Right atrium auricular region (tissue), 2 donors: ENCODE results near the gene CNOT3. TPM values are rescaled to one million over a fixed set of nuclear protein-coding genes. Genes with fewer than 3 reads are reported as not detected.

ENCODE experiments used
- DNase-seq: peaks from one replicate; pipeline ENCODE4 v3.0.0-alpha.2; 2019; ENCODE audit warnings: low spot score
- H3K27ac ChIP-seq, 2 donors: fragments of 200-600 bp; sonication (generic); 1 replicate in 1 of 2; 2 replicates in 1 of 2; pipeline ENCODE4 v1.5.1; 2016 to 2019
- H3K27me3 ChIP-seq, 2 donors: fragments of 200-600 bp; sonication (generic); one replicate each; pipeline versions ENCODE4 v1.5.1 to v1.6.0; 2017 to 2019
- H3K36me3 ChIP-seq: fragments of 200-600 bp; sonication (generic); one replicate; pipeline ENCODE4 v1.5.1; 2016
- H3K4me1 ChIP-seq, 2 donors: fragments of 200-600 bp; sonication (generic); one replicate each; pipeline versions ENCODE4 v1.5.1 to v1.6.0; 2017 to 2019
- H3K4me3 ChIP-seq, 2 donors: fragments of 200-600 bp; sonication (generic); 1 replicate in 1 of 2; 2 replicates in 1 of 2; pipeline ENCODE4 v1.5.1; 2017 to 2019; ENCODE audit warnings: mild to moderate bottlenecking in 1 of 2, moderate library complexity in 1 of 2
- H3K9me3 ChIP-seq, 2 donors: fragments of 200-600 bp; sonication (generic); one replicate each; pipeline ENCODE4 v1.5.1; 2019
- total RNA-seq, 2 donors: library from RNA; depleted of rRNA; stranded (reverse); fragments of >200 nt; gene quantifications; one replicate each; pipeline ENCODE4 v1.1.0, GENCODE V29; 2016
- TF ChIP-seq, protein P1 (sequence below), 2 donors: fragments of 200-600 bp; sonication (generic); IDR thresholded peaks; one replicate each; pipeline ENCODE4 v1.5.1; 2019; ENCODE audit warnings: antibody characterized with exemption in 2 of 2

The CNOT3 gene
- total RNA-seq, 2 donors from 2014 or later = 12.0 to 16.9 TPM

- Histone ChIP-seq H3K36me3 (peaks cover 55% of the 10 kb centered on the region), H3K9me3 (no peaks in the 10 kb centered on the region), H3K27me3 (no peaks in the 10 kb centered on the region), H3K27ac (no peak overlapping the region), H3K4me1 (peaks cover 0 to 12% of the 10 kb centered on the region in 2 donors), H3K4me3 (no peak overlapping the region)
- TF ChIP-seq, protein P1, sequence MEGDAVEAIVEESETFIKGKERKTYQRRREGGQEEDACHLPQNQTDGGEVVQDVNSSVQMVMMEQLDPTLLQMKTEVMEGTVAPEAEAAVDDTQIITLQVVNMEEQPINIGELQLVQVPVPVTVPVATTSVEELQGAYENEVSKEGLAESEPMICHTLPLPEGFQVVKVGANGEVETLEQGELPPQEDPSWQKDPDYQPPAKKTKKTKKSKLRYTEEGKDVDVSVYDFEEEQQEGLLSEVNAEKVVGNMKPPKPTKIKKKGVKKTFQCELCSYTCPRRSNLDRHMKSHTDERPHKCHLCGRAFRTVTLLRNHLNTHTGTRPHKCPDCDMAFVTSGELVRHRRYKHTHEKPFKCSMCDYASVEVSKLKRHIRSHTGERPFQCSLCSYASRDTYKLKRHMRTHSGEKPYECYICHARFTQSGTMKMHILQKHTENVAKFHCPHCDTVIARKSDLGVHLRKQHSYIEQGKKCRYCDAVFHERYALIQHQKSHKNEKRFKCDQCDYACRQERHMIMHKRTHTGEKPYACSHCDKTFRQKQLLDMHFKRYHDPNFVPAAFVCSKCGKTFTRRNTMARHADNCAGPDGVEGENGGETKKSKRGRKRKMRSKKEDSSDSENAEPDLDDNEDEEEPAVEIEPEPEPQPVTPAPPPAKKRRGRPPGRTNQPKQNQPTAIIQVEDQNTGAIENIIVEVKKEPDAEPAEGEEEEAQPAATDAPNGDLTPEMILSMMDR (IDR thresholded peaks at IDR 0.05) = no peak
- no peak for DNase-seq
These were observed 27.9 kb upstream of the CNOT3 start for GRCh38 chr19:54109651-54110050.

DNA sequence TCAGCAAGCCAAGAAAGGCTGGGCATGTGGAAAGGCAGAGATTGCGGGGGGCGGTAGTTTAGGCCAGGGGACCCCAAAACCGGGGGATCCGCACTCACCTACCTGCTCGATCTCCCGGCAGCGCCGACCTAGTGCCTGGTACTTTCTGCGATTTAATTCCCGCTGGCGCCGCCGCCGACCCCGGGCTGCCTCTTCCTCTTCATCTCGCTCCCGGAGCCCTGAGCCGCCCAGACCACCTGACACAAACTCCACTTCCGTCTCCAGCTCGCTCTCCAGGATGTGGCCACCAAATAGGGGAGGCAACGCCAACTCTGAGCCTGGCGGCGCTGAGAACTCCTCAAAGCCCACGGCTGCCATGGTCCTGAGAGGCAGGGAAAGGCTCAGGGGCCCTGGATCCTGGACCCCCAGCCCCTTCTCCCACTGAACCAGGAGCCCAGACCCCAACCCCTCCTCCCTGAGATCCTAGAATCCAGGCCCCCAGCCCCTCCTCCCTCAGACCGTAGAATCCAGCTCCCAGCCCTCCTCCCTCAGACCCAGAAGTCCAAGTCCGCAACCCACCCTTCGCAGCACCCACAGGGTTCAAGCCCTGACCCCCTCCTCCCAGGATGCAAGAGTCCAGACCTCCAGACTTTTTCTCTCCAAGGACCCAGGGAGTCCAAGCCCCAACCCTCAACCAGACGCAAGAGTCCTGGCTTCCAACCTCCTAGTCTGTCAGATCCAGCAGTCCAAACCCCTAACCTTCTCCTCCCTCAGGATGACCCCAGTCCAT lies 23.0 kb upstream of the CNOT3 start:
- Histone ChIP-seq H3K36me3 (peaks cover 26% of the 10 kb centered on the region), H3K27ac (peak overlapping the region; percentile 92), H3K4me3 (peak overlapping the region; percentile 62 to 94), H3K27me3 (no peaks in the 10 kb centered on the region), H3K9me3 (no peaks in the 10 kb centered on the region), H3K4me1 (peaks cover 0 to 29% of the 10 kb centered on the region in 2 donors)
- TF ChIP-seq, protein P1 (IDR thresholded peaks at IDR 0.05) = no peak
- no peak for DNase-seq

DNA sequence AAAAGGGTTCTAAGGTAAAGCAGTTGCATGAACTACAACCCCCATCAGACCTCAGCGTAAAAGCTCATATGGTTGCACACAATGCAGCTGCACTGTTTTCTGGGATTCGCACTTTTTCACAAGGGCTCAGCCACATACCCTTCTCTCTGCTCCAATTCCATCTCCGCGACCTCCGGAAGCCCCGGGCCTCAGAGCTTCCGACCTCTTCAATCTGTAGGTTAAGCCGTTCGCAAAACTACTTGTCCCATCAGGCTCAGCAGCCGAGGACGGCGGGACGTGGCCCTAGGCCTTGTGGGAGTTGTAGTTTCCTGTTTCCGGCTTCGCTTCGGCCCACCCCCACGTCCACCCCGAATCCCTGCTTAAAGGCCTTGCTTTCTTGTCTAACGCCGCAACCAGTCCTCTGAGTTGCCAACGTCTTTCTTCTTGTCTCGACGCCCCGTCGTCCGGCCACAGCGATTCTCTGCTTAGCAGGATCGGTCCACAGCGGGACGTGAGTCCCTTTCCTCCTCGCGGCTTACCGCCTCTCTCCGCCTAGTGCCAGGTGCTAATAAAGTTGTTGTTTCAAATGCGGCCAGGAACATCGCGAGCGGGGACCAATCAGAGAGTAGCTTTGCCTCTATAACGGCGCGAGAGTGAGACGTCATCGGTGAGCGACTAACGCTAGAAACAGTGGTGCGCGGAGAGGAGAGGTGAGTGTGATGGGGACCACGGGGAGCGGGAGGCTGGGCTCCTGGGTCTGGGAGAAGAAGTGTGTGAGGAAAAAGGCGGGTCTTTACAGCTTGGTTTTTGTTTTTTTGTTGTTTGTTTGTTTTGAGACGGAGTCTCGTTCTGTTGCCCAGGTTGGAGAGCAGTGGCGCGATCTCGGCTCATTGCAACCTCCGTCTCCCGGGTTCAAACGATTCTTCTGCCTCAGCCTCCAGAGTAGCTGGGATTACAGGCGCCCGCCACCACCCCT lies 22.2 kb upstream of the CNOT3 start, which contains the start of the genes PRPF31 and TFPT:
Gene PRPF31 (plus strand): TSS at position 646 of the 955 bp plus-strand sequence. CDS start 2,525 bp downstream, outside the sequence.
Gene TFPT (minus strand): TSS at position 549 of the 955 bp plus-strand sequence. CDS start 388 bp downstream, at position 161.
- Histone ChIP-seq H3K36me3 (peaks cover 27% of the 10 kb centered on the region), H3K27ac (peak within 1 kb of the TSS; percentile 92)

DNA sequence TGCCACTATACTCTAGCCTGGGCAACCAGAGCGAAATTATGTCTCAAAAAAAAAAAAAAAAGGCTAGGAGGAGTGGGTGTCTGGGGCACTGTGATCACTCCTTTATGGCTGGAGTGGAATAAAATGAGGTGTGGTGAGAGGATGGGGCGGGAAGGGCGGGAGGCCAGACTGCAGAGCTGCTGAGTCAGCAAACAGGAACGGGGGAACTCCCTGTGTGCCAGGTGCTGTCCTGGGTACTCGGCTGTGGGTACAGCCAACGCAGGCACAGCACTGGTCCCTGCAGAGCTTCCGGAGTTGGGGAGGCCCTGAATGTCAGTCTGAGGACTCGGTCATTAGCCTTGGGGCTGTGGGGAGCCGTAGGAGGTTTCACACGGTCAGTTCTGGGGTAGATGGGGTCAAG lies 16.3 kb upstream of the CNOT3 start:
- H3K27ac ChIP-seq = no peak overlapping the region
- no peaks in the 10 kb centered on the region for H3K27me3 ChIP-seq
- H3K4me3 ChIP-seq = no peak overlapping the region
- H3K4me1 ChIP-seq = peaks cover 0 to 9% of the 10 kb centered on the region in 2 donors
- TF ChIP-seq, protein P1 (IDR thresholded peaks at IDR 0.05) = no peak
- peaks cover 73% of the 10 kb centered on the region for H3K36me3 ChIP-seq
- DNase-seq = no peak
- H3K9me3 ChIP-seq = no peaks in the 10 kb centered on the region

More for the DNA sequence above, 22.2 kb upstream of the CNOT3 start, which contains the start of the genes PRPF31 and TFPT:
- H3K9me3 ChIP-seq = no peaks in the 10 kb centered on the region
- H3K27me3 ChIP-seq = no peaks in the 10 kb centered on the region
- TF ChIP-seq, protein P1 (IDR thresholded peaks at IDR 0.05) = no peak
- H3K4me3 ChIP-seq = peak within 1 kb of the TSS; percentile 62 to 94
- peak; percentile 99 for DNase-seq
- peaks cover 0 to 29% of the 10 kb centered on the region in 2 donors for H3K4me1 ChIP-seq

- TF ChIP-seq, protein P1 (IDR thresholded peaks at IDR 0.05) = no peak
- H3K36me3 ChIP-seq = peaks cover 90% of the 10 kb centered on the region
- no peak overlapping the region for H3K4me3 ChIP-seq
- H3K9me3 ChIP-seq = no peaks in the 10 kb centered on the region
- no peak for DNase-seq
- H3K27ac ChIP-seq = no peak overlapping the region
- H3K4me1 ChIP-seq = no peaks in the 10 kb centered on the region
- H3K27me3 ChIP-seq = no peaks in the 10 kb centered on the region
These were observed 13.9 kb upstream of the CNOT3 start for GRCh38 chr19:54123682-54124081.
